Activated CD4-positive, alpha-beta T cell treated with anti-CD3 and anti-CD28 coated beads, Interleukin-2, Interleukin-6, amounts not matched to agents 100 ng/mL and 50 ng/mL, durations not matched to agents 16 hours and 8 hours (primary cell): ENCODE data around the gene FAM90A1.
A peak's percentile ranks its signal among the peaks of the same experiment; 100 is the strongest.
"Not testable (repeated sequence)": the region's sequence is repeated elsewhere in the genome, so short reads cannot be mapped to it uniquely, and the experiment has no call there.

ENCODE experiments used
- DNase-seq: peaks from one replicate; pipeline ENCODE4 v3.0.0-alpha.2; 2020

Gene FAM90A1

GRCh38 chr12:8233300-8233855, 6.0 kb upstream of the FAM90A1 start:
- not testable (repeated sequence) for DNase-seq

- DNase-seq, result peak; percentile 75
Observed at GRCh38 chr12:8231666-8232608, 4.5 kb upstream of the FAM90A1 start.

GRCh38 chr12:8231049-8231448, 3.6 kb upstream of the FAM90A1 start:
- not testable (repeated sequence) for DNase-seq

GRCh38 chr12:8229486-8229885, 2.1 kb upstream of the FAM90A1 start:
- not testable (repeated sequence) for DNase-seq

- DNase-seq, result not testable (repeated sequence)
Observed at GRCh38 chr12:8228607-8229006, 1.2 kb upstream of the FAM90A1 start.

- DNase-seq, result not testable (repeated sequence)
Observed at GRCh38 chr12:8227732-8228077, 287 bp upstream of the FAM90A1 start.

GRCh38 chr12:8226355-8226754, 1.1 kb downstream of the FAM90A1 start:
- no peak for DNase-seq

- not testable (repeated sequence) for DNase-seq
Observed at GRCh38 chr12:8224782-8225181, 2.6 kb downstream of the FAM90A1 start.

- not testable (repeated sequence) for DNase-seq
Observed at GRCh38 chr12:8223646-8224045, 3.8 kb downstream of the FAM90A1 start.

- not testable (repeated sequence) for DNase-seq
Observed at GRCh38 chr12:8222303-8222702, 5.1 kb downstream of the FAM90A1 start.

GRCh38 chr12:8221844-8222243, 5.6 kb downstream of the FAM90A1 start:
- not testable (repeated sequence) for DNase-seq

GRCh38 chr12:8221375-8221774, 6.0 kb downstream of the FAM90A1 start:
- not testable (repeated sequence) for DNase-seq

- not testable (repeated sequence) for DNase-seq
Observed at GRCh38 chr12:8218711-8219382, 8.6 kb downstream of the FAM90A1 start.

GRCh38 chr12:8197685-8198308, 29.6 kb downstream of the FAM90A1 start:
- DNase-seq, result not testable (repeated sequence)

- not testable (repeated sequence) for DNase-seq
Observed at GRCh38 chr12:8188088-8188487, 39.3 kb downstream of the FAM90A1 start.

GRCh38 chr12:8184206-8184605, 43.2 kb downstream of the FAM90A1 start:
- DNase-seq, result not testable (repeated sequence)

GRCh38 chr12:8183346-8183745, 44.1 kb downstream of the FAM90A1 start:
- not testable (repeated sequence) for DNase-seq

GRCh38 chr12:8182923-8183322, 44.5 kb downstream of the FAM90A1 start:
- not testable (repeated sequence) for DNase-seq

GRCh38 chr12:8181271-8181670, 46.1 kb downstream of the FAM90A1 start:
- DNase-seq, result peak; percentile 1

GRCh38 chr12:8179989-8180585, 47.3 kb downstream of the FAM90A1 start:
- DNase-seq, result peak; percentile 71

GRCh38 chr12:8172911-8173310, 54.5 kb downstream of the FAM90A1 start:
- DNase-seq, result not testable (repeated sequence)
